Subcutaneous adipose tissue (tissue), 4 donors: ENCODE data around the gene ZNG1E. TPM values are rescaled to one million over a fixed set of nuclear protein-coding genes. Genes with fewer than 3 reads are reported as not detected.
"Not testable (repeated sequence)": the region's sequence is repeated elsewhere in the genome, so short reads cannot be mapped to it uniquely, and the experiment has no call there.

Experiments
- CTCF ChIP-seq: fragments of 450-650 bp; IDR thresholded peaks from one replicate; pipeline ENCODE4 v1.5.1; 2016; ENCODE audit warnings: low read depth, mild to moderate bottlenecking, control low read depth, antibody characterized with exemption, moderate library complexity
- total RNA-seq, 4 donors: library from RNA; depleted of rRNA; stranded (reverse); fragments of >200 nt; gene quantifications; one replicate each; pipeline ENCODE4 v1.1.0, GENCODE V29; 2016

Gene ZNG1E
- total RNA-seq, result 10 to 100 TPM; 36.5 to 46.8 (median 44.8) TPM

GRCh38 chr9:65675589-65676021 lies at the start of gene ZNG1E:
TSS of gene ZNG1E (plus strand) at chr9:65675928. CDS start at chr9:65675977, 49 bp downstream.
- TF ChIP-seq CTCF, result not testable (repeated sequence)

- TF ChIP-seq CTCF, result not testable (repeated sequence)
Measured at GRCh38 chr9:65737096-65737564, 61.4 kb downstream of the ZNG1E start, which contains the start of gene FOXD4L4. TSS of gene FOXD4L4 (plus strand) at chr9:65737146. CDS start at chr9:65737146, 0 bp downstream.

Other genes starting within 250 kb of the ZNG1E start
- gene FOXD4L4, start 61.2 kb downstream of the ZNG1E start, total RNA-seq, result under 1 TPM in 2 of 4 donors, not detected in 2; 0.44 to 0.57 TPM